Stimulated activated CD4-positive, alpha-beta T cell treated with anti-CD3 and anti-CD28 coated beads, TNF-alpha, amount 100 ng/mL, for 48 hours (primary cell): Measurements from ENCODE around the gene EXT2.
A peak's percentile ranks its signal among the peaks of the same experiment; 100 is the strongest.

Experiments
- DNase-seq, 3 donors: peaks; one replicate each; pipeline ENCODE4 v3.0.0-alpha.2; 2020; ENCODE audit warnings: low read depth in 3 of 3

EXT2 gene

DNA sequence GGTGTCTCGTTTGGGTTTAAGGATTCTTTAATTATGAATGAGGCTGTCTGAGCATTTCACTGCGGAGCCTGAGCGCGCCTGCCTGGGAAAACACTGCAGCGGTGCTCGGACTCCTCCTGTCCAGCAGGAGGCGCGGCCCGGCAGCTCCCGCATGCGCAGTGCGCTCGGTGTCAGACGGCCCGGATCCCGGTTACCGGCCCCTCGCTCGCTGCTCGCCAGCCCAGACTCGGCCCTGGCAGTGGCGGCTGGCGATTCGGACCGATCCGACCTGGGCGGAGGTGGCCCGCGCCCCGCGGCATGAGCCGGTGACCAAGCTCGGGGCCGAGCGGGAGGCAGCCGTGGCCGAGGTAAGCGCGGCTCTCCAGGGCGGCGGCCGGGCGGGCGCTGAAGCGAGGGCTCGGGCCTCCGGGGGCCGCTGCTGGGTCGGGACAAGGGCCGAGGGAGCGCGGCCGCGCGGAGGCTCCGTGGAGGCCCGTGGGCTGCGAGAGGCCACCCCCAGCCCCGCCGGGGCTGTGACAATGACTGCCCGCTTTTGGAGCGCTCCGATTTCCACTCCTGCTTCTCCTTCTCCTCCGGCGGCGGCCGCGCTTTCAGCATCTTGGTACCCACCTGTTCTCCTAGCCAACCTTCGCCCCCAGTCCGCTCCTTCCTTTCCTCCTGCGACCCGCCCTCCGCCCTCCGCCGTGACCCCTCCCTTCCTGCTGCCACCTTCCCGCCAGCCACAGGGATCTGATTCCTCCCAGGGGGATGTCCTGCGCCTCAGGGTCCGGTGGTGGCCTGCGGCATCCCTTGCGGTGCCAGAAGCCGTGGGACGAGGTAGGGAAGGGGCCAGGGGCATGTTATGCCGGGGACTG is at the start of gene EXT2:
Gene EXT2 (plus strand): TSS at position 173 of the 854 bp plus-strand sequence. CDS start 12,035 bp downstream, outside the sequence.
- peak; percentile 73 to 81 (median 79) for DNase-seq

DNA sequence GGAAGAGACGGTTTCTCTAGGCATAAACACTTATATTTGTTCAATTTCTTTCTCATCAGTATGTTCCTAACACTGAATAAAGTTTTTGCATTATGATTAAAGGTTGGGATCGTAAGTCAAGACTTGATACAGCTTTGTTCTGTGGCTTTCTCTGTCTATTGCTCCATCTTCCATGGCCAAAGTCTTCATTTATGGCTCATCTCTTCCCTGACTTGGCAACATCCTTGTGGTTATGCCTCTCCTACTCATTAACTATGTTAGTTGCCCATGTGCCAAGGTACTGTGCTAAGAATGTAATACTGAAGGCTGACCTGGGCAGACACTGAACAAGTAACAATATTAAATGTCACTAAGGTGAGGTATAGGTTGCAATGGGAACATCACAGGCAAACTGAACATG is 49.3 kb upstream of the EXT2 start:
- DNase-seq: no peak

DNA sequence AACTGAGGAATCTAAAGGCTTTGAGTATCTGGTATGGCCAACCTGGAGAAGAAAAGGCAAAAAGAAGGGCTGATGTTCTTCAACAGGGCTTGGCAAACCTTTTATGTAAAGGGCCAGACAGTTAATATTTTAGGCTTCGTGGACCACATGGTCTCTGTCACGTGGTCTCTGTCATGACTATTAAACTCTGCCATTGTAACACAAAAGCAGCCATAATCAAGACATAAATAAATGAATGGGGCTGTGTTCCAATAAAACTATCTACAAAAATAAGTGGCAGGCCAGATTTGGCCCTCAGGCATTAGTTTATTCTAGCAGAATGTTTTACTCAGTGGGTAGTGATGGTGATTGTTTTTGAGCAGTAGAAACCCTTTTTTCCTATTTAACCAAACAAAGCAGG is 48.2 kb upstream of the EXT2 start:
- no peak for DNase-seq

DNA sequence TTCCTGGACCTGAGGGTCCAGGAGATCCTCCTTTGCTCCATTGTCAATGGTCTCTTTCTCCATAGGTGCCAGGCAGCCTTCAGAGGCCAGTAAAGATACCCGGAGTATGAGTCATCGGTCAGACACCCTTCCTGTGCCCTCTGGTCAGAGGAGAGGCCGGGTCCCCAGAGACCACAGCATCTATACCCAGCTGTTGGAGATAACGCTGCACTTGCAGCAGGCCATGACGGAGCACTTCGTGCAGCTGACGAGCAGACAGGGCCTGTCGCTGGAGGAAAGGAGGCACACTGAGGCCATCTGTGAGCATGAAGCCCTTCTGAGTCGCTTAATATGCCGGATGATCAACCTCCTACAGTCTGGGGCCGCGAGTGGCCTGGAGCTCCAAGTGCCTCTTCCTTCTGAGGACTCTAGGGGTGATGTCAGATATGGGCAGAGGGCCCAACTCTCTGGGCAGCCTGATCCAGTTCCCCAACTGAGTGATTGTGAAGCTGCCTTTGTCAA is 47.5 kb upstream of the EXT2 start, which contains the start of gene ACCSL:
Gene ACCSL (plus strand): TSS at position 51 of the 501 bp plus-strand sequence. CDS start 56 bp downstream, at position 107.
- DNase-seq: no peak

DNA sequence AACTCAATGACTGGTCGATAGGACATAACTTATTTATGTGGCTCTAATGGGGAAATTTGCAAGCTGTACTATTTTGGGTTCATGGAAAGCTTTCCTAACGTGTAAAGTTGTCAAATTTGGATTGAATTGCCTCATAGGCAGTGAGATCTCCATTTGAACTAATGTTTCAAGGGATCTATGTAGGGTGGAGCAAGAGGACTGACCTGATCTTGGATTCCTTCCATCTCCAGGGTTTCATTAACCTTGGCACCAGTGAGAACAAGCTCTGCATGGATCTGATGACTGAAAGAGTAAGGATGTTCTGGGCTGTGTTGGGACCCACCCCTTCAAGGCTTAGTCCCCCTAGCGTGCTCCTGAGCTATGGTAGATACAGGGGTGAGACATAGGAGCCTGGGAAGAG is 45.6 kb upstream of the EXT2 start:
- DNase-seq: no peak

DNA sequence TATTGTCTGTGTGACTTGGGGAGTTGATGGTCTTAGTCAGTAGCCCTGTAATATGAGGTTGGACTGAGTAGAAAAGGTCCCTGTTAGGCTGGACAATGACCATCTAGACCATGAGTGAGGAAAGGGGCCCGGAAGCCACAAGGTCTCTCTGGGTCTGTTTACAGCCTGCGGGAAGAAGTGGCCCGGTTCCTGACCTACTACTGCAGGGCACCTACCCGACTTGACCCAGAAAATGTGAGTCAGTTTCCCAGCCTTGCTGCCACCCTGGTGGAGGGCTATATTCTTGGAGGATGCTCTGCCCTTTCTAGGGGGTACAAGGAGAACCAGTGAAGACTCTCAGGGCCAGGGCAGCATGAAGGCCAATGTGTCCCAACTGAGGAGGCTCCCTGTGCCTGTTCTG is 44.3 kb upstream of the EXT2 start:
- DNase-seq: no peak

DNA sequence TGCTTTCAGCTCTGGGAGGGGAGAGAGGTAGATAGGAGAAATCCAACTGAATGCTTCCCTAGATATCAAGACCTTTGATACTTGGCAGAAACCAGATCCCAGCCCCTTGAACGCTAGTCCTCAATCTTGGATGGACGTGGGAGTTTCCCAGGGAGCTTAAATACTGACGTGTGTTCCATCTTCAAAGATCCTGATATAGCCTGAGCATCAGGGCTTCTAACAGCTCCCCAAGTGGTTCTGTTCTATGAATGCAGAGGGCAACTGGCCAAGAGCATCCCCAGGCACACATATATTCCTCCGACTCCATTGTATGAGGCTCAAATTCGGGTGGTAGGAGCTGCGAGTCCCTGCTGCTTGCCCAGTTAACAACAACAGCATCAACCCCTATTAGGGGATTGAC is 38.1 kb upstream of the EXT2 start:
- DNase-seq: no peak

DNA sequence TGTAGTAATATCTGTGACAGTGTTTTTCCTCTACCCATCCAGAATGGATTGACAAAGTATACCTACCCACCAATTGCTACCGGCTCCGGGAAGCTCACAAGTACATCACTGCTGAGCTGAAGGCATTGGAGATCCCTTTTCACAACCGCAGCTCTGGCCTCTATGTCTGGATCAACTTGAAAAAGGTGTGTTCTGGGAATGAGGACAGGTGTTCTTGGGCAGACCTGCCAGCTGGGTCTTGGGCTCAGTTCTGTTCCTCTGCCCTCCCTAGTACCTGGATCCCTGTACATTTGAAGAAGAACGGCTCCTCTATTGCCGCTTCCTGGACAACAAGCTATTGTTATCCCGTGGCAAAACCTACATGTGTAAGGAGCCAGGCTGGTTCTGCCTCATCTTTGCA is 37.2 kb upstream of the EXT2 start:
- DNase-seq: no peak

DNA sequence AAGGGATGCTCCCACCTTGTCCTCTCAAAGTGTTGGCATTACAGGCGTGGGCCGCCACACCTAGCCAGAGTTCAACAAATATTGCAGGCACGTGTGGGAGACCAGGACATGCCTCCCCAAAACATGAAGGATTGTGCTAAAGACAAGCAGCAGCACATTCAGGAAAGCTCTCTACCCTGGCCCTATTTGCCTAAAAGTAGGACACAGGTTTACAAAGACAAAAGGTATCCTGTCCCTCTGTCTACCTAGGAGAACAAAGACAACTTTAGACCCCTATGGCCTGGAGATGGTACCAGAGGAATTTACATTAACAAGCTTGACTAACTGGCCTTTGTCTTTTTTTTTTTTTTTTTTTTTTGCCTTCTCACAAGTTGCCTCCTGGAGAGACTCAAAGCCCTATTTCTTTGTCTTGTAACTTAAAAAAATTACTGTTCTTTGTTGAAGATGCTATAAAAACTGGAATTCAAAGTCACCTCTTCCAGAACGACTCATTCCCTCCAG is 30.3 kb upstream of the EXT2 start:
- DNase-seq: no peak

DNA sequence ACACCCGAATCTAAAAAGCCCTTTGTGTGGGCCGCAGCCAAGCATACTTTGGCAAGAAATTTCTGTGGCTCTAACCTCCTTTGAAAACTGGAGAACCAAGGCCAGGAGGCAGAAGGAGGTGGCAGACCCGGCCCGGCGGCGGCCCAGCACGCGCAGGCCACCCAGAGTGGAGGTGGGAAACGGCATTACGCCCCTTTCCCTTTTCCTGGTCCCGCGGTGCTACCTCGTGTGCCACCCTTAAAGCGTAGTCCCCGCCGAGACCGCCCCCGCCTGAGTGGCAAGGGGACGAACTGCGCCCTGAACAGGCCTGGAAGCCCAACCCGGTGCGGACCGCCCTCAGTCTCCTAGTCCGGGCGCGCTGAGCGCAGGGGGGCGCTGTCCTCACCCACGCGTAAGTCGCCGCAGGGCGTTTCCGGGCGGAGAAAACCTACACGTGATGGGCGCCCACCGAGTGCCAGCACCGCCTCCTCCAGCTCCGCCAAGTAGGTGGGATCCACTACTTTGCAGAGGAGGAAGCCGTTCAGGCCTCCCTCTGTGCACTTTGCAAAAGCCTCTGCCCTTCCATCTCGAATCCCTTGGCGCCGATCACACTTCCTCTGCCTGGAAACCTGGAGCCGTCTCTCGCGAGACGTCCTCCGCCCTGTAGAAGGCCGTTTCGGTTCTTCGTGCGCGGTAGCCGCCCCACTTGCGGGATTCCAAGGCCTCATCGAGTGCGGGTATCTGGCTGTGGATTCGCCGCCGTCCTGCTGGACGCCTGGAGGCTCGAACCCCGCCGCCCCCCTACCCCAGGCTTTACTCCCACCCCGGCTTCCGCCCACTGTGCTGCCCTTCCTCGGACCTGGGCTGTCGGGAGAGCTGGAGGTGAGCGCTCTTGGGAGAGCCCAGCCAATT is 29.4 kb upstream of the EXT2 start, which contains the start of gene ACCS:
Gene ACCS (plus strand): TSS at position 430 of the 891 bp plus-strand sequence. CDS start 1,358 bp downstream, outside the sequence.
- DNase-seq: peak; percentile 64 to 78 (median 76)

DNA sequence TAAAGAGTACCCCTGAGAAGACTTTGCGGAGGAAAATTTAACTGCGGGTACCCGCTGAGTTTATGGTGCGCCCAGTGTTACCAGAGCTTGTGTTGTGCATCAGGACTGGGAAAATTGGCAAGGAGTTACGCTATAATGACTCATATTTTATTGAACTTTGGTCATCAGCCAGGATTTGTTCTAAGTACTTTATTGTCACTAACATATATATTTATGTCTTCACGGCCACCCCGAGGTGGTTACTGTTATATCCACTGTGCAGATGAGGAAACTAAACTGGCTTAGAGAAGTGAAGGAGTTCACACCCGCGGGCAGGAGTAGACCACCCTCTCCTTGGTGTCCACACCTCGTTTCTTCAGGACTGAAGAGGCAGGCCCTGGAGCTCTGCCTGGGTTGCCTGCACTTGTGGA is 28.7 kb upstream of the EXT2 start:
- DNase-seq: no peak

DNA sequence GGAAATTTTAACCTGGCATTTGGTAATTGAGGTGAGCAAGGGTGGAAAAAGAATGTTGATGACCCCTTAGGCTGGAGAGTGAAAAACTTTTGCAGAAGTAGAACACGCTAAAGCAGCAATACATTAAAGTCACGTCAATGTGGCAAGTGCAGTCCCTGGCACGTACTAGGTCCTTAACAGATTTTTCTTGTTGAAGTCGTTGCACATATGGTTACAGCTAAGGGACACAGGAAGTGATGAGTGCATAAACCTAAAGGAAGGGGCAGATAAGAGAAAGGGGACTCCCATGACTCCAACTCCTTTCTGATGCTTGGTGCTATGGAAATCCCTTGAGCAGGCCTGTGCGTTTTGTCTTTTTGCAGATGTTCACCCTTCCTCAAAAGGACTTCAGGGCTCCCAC is 28.2 kb upstream of the EXT2 start:
- no peak for DNase-seq

DNA sequence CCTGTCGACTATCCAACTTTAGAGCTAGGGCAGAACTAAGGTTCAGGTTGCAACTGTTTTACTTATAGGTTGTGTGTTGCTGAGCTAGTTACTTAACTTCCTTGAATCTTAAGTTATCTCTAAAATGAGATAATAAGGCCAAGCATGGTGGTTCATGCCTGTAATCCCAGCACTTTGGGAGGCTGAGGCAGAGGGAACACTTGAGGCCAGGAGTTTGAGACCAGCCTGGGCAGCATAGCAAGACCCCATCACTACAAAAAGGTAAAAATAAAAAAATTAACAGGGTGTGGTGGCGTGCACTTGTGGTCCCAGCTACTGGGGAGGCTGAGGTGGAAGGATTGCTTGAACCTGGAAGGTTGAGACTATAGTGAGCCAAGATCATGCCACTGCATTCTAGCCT is 27.3 kb upstream of the EXT2 start:
- no peak for DNase-seq

DNA sequence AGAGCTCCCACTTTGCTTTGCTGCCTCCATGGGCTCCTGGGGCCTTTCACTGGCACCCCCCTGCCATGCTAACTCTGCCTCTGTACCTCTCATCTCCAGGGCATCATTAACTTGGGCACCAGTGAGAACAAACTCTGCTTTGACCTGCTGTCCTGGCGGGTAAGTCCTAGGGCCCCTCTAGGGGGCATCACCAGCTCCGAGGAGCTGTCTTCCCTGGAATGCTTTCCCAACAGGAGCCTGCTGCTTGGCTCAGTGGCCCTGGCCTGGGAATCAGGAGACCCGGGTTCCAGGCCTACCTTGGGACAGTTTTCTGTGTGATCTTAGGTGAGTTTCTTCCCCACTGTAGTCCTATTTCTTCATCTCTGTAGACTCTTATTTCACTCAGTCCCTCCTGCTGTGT is 24.3 kb upstream of the EXT2 start:
- no peak for DNase-seq

DNA sequence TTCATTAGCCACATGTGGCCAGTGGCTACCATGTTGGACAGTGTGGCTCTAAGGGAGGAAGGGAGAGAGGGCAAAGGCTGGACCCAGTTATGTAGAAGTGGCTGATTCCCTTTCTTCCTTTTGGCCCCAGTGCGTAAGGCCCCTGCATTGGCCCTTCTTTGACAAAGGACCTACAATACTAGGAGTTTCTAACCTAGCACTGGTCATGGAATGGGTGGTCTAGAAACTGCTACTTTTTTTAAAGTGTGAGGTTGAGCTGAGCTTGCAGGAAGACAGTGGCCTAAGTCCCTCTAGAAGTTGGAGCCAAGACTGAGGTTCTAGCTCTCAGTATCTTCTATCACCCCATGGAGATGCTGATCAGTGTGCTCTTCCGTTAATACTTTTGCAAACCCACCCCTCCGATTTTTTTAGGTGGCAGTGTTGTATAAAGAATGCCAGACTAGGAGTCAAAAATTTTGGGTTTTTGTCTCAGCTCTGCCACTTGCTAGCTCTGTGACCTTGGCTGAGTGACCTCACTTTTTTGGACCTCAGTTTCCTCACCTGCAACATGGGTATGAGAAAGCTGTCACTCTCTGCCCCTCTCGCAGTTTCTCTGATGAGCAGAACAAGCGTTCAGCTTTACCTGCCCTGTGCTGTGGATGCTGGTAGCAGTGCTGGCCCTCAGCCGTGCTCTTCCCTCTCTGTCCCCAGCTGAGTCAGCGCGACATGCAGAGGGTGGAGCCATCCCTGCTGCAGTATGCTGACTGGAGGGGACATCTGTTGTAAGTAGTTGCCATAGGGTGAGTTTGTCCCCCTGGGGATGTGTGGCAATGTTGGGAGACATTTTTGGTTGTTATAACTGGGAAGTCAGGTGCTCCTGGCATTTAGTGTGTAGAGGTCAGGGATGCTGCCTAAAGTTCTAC is 22.5 kb upstream of the EXT2 start:
- DNase-seq: no peak

DNA sequence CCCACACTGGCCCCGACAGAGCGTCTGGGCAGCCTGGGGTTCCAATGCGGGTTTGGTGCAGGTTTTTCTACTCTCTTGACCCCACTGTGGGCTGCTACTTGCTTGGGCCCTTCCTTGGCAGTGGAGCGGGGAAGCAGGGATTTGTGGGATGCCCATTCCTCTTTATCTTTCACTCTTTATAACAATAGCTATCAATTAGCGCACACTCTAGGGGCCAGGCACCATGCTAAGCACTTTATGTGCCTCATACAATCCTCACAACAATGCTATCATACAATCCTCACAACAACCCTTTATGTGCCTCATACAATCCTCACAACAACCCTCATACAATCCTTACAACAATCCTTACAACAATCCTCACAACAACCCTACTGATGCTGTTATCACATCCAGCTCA is 16.7 kb upstream of the EXT2 start:
- DNase-seq: no peak

DNA sequence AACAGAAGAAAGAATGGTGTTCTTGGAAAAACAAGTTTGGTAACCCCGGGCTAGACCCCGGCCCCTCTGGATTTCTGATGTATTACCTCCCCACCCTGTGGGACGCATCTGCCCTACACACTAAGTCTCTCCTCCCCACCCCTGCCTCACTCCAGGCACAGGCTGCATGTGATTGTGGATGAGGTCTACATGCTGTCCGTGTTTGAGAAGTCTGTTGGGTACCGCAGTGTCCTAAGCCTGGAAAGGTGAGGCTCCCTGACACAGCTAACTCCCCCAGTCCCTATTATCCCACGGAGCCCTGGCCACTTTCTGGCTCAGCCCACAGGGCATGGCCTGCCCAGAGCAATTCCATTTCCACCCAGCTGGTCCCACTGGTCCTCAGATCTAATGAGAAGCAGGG is 16.1 kb upstream of the EXT2 start:
- DNase-seq: no peak

DNA sequence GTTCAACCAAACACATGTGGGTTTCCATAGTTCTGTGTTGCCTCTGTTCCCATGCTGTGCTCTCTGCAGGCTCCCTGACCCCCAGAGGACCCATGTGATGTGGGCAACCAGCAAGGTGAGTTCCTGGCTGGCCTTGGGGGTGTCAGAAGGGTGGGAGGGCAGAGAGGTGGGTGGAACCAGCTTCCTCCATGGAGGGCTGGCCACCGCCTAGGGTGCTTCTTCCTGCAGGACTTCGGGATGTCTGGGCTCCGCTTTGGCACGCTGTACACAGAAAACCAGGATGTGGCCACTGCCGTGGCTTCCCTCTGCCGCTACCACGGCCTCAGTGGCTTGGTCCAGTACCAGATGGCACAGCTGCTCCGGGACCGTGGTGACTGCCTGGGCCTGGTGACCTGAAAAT is 14.5 kb upstream of the EXT2 start:
- DNase-seq: no peak

DNA sequence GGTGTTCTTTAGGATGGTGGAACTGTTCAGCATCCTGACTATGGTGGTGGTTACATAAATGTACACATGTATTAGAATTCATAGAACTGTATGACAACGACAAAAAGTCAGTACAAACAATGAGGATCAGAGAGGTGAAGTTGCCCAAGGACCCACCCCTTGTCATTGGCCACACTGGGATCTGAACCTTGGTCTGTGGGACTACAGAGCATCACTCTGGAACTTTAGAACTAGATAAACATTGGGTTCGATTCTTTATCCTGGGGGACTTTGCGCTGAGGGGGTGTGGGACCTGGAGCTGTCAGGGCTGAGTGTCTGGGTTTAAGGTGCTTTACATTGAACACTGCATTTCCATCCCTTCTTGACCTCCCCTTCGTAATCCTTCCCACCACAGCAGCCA is 12.8 kb upstream of the EXT2 start:
- DNase-seq: no peak

DNA sequence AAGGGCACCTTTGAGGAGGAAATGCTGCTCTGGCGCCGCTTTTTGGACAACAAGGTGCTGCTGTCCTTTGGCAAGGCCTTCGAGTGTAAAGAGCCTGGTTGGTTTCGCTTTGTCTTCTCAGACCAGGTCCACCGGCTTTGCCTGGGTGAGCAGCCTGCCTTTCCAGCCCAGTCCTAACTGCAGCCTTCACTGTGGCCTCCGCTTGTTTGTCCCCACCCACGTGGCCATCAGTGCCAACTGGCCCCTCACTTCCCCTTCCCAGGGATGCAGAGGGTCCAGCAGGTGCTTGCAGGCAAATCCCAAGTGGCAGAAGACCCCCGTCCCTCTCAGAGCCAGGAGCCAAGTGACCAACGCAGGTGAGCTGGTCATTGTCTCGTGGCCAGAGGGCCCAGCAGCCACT is 12.0 kb upstream of the EXT2 start:
- DNase-seq: no peak

DNA sequence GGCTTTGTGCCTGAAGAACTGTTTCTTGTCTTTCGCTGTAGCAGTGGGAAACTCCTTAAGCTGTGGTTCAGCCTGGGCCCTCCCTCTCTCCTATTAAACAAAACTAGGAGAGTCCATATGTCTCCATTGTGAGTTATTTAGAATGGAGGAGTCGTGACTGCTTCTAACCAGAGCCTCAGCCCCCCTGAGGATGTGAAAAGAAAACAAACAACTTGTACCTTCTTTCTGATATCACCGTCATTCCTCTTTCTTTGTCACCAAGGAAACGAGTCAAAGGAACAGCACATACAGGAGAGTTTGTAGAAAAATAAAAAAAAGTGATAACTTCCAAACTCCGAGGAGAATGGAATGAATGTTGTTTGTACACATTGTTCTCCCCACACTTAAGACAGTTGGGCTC is 11.6 kb upstream of the EXT2 start:
- DNase-seq: no peak
